Astrocyte of the spinal cord (primary cell): ENCODE data around the gene SIRPB2.

ENCODE experiments used
- DNase-seq: peaks from one replicate; pipeline ENCODE4 v3.0.0; 2011; ENCODE audit warnings: low read depth, low spot score
- H3K4me3 ChIP-seq: 2 replicates; pipeline ENCODE4 v1.5.1; 2011; ENCODE audit warnings: low read depth, mild to moderate bottlenecking, low read length, moderate library complexity
- CTCF ChIP-seq: IDR thresholded peaks from 2 replicates; pipeline ENCODE4 v1.5.1; 2012; ENCODE audit warnings: low read depth, mild to moderate bottlenecking, low read length, inconsistent platforms
- in situ Hi-C: cut with HindIII; loops from 2 replicates; pipeline ENCODE4 v1.10.0; 2017; ENCODE audit warnings: low sequenced_read_pairs

SIRPB2 gene

DNA sequence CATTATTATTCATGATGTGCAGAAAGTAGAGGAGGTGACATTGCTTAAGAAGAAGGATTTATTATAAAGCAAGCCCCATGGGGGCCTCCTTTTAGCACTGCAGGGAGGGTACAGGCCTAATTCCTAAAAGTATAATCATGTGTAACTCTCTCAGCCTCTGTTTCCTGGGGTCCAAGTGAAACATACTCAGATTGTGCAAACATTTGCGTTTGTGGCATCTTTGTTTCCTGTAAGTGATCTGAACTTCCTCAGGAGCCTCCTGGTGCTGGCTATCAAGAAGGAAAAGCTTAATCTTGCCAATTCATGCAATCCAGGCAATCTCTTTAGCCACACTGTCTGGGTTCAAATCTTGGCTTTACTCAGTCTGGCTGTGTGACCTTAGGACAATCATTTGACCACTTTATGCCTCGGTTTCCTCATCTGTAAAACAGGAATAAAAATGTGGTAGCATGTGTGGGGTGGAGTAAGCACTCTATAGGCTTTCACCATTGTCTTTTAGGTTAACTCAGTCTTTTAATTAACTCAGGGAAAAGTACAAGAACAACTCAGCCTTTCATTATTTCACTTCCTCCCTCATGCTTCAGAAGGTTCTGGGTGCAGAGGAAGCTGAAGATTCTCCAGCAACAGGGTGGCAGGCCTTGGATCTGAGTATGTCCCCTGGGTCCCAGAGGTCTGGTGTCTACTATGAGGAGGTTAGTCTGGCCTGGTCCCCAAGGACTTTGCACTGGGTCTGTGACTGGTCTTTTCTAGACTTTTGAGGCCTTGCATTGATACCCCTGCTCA lies 831 bp upstream of the SIRPB2 start:
- in situ Hi-C loops = no loop called here
- TF ChIP-seq CTCF = no peak
- no peak for DNase-seq
- H3K4me3 ChIP-seq = no peak overlapping the region

- DNase-seq = no peak
- in situ Hi-C loops = no loop called here
- no peak for TF ChIP-seq CTCF
Observed at GRCh38 chr20:1490643-1491195, 501 bp downstream of the SIRPB2 start.

GRCh38 chr20:1489764-1490436 lies 1.3 kb downstream of the SIRPB2 start:
- in situ Hi-C loops = no loop called here
- no peak overlapping the region for H3K4me3 ChIP-seq
- DNase-seq = no peak
- TF ChIP-seq CTCF = no peak

More at GRCh38 chr20:1490643-1491195, 501 bp downstream of the SIRPB2 start:
- no peak overlapping the region for H3K4me3 ChIP-seq

DNA sequence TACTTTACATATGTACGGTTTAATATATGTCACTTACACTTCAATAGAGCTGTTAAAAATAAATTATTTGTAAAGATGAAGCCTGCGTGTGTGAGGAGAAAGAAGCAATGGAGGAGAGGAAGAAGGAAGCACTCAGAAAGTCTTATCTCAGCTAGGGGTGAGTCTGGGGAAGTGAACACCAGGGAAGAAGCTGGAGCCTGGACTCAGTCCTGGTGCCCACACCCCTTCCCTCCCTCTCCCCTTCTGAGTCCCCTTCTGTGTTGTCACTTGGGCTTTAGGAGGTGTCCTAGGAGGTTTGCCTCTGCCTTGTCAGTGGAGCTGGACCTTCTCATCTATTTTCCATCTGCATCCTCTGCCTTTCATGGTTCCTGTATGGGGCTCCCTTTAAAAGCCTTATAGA lies 1.9 kb downstream of the SIRPB2 start:
- in situ Hi-C loops = no loop called here
- H3K4me3 ChIP-seq = no peak overlapping the region
- TF ChIP-seq CTCF = no peak
- no peak for DNase-seq

GRCh38 chr20:1486566-1486965 lies 4.7 kb downstream of the SIRPB2 start:
- no peak for TF ChIP-seq CTCF
- DNase-seq = no peak
- in situ Hi-C loops = no loop called here
- no peak overlapping the region for H3K4me3 ChIP-seq

DNA sequence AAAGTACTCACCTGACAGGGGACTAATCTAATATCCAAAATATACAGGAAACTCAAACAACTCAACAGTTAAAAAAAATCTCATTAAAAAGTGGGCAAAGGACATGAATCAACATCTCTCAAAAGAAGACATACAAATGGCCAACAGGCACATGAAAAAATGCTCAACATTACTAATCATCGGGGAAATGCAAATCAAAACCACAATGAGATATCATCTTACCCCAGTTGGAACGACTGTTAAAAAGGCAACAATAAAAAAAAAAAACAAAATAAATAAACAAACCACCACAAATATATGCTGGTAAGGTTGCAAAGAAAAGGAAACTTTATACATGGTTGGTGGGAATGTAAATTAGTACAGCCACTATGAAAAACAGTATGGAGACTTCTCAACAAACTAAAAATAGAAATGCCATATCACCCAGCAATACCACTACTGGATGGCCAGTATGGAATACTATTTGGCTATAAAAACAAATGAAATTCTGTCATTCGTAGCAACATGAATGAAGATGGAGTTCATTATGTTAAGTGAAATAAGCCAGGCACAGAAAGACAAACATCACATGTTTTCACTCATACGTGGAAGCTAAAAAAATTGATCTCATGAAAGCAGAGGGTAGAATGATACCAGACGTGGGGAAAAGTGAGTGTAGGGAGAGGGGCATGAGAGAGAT lies 6.6 kb downstream of the SIRPB2 start:
- DNase-seq = no peak
- in situ Hi-C loops = no loop called here
- H3K4me3 ChIP-seq = no peak overlapping the region
- no peak for TF ChIP-seq CTCF
